ENCODE measurements around the gene SNORC.

SNORC gene

GRCh38 chr2:232876161-232876977, 6.3 kb downstream of the SNORC start:
- Histone ChIP-seq H3K9me3 (ENCODE audit: insufficient read depth, low read depth, low read length) (no peaks in the 10 kb centered on the region), H3K4me1 (ENCODE audit: insufficient read depth, low read length) (no peaks in the 10 kb centered on the region)

GRCh38 chr2:232876978-232877441, 6.9 kb downstream of the SNORC start:
- Histone ChIP-seq H3K9me3 (ENCODE audit: insufficient read depth, low read depth, low read length) (no peaks in the 10 kb centered on the region), H3K4me3 (ENCODE audit: low read length) (peak overlapping the region; percentile 62), H3K27me3 (ENCODE audit: insufficient read depth, low read length) (peaks cover 35% of the 10 kb centered on the region), H3K9ac (ENCODE audit: low read depth, low read length) (peak overlapping the region; percentile 66; the same call in 1 of the 2 replicates), H3K4me1 (ENCODE audit: insufficient read depth, low read length) (no peaks in the 10 kb centered on the region), H3K36me3 (ENCODE audit: insufficient read depth, low read length) (no peaks in the 10 kb centered on the region), H3K27ac (ENCODE audit: low read depth, low read length) (no peak overlapping the region)
- 17% methylated on average over 20 of the region's 21 CpGs for WGBS

More at GRCh38 chr2:232876161-232876977, 6.3 kb downstream of the SNORC start:
- Histone ChIP-seq H3K27ac (ENCODE audit: low read depth, low read length) (no peak overlapping the region), H3K27me3 (ENCODE audit: insufficient read depth, low read length) (peaks cover 35% of the 10 kb centered on the region), H3K9ac (ENCODE audit: low read depth, low read length) (peak overlapping the region; percentile 66), H3K4me3 (ENCODE audit: low read length) (peak overlapping the region; percentile 62), H3K36me3 (ENCODE audit: insufficient read depth, low read length) (no peaks in the 10 kb centered on the region)
- under 1% methylated on average over 119 of the region's 119 CpGs for WGBS

- H3K9me3 ChIP-seq (ENCODE audit: insufficient read depth, low read depth, low read length), result no peaks in the 10 kb centered on the region
- H3K4me3 ChIP-seq (ENCODE audit: low read length), result no peak overlapping the region
- H3K36me3 ChIP-seq (ENCODE audit: insufficient read depth, low read length), result no peaks in the 10 kb centered on the region
- no peak overlapping the region for H3K9ac ChIP-seq (ENCODE audit: low read depth, low read length)
- no peak overlapping the region for H3K27ac ChIP-seq (ENCODE audit: low read depth, low read length)
- no peaks in the 10 kb centered on the region for H3K4me1 ChIP-seq (ENCODE audit: insufficient read depth, low read length)
- peaks cover 35% of the 10 kb centered on the region for H3K27me3 ChIP-seq (ENCODE audit: insufficient read depth, low read length)
- WGBS, result 91% methylated on average over 13 of the region's 13 CpGs
Measured at GRCh38 chr2:232877940-232878511, 8.0 kb downstream of the SNORC start.

- Histone ChIP-seq H3K4me3 (ENCODE audit: low read length) (no peak overlapping the region), H3K9me3 (ENCODE audit: insufficient read depth, low read depth, low read length) (no peaks in the 10 kb centered on the region), H3K27me3 (ENCODE audit: insufficient read depth, low read length) (peaks cover 35% of the 10 kb centered on the region), H3K4me1 (ENCODE audit: insufficient read depth, low read length) (no peaks in the 10 kb centered on the region), H3K36me3 (ENCODE audit: insufficient read depth, low read length) (no peaks in the 10 kb centered on the region), H3K27ac (ENCODE audit: low read depth, low read length) (no peak overlapping the region), H3K9ac (ENCODE audit: low read depth, low read length) (no peak overlapping the region)
- 94% methylated on average over 20 of the region's 20 CpGs for WGBS
Measured at GRCh38 chr2:232878855-232879617, 9.0 kb downstream of the SNORC start.

GRCh38 chr2:232879618-232880494, 9.8 kb downstream of the SNORC start:
- 93% methylated on average over 21 of the region's 21 CpGs for WGBS
- Histone ChIP-seq H3K27me3 (ENCODE audit: insufficient read depth, low read length) (peaks cover 32% of the 10 kb centered on the region), H3K9me3 (ENCODE audit: insufficient read depth, low read depth, low read length) (no peaks in the 10 kb centered on the region), H3K4me1 (ENCODE audit: insufficient read depth, low read length) (no peaks in the 10 kb centered on the region), H3K36me3 (ENCODE audit: insufficient read depth, low read length) (no peaks in the 10 kb centered on the region), H3K27ac (ENCODE audit: low read depth, low read length) (no peak overlapping the region), H3K4me3 (ENCODE audit: low read length) (no peak overlapping the region), H3K9ac (ENCODE audit: low read depth, low read length) (no peak overlapping the region)

- no peak overlapping the region for H3K9ac ChIP-seq (ENCODE audit: low read depth, low read length)
- H3K9me3 ChIP-seq (ENCODE audit: insufficient read depth, low read depth, low read length), result no peaks in the 10 kb centered on the region
- H3K4me1 ChIP-seq (ENCODE audit: insufficient read depth, low read length), result no peaks in the 10 kb centered on the region
- no peak overlapping the region for H3K27ac ChIP-seq (ENCODE audit: low read depth, low read length)
- no peak overlapping the region for H3K4me3 ChIP-seq (ENCODE audit: low read length)
- H3K27me3 ChIP-seq (ENCODE audit: insufficient read depth, low read length), result peaks cover 22% of the 10 kb centered on the region
- H3K36me3 ChIP-seq (ENCODE audit: insufficient read depth, low read length), result no peaks in the 10 kb centered on the region
- 94% methylated on average over 16 of the region's 17 CpGs for WGBS
Measured at GRCh38 chr2:232880764-232881351, 10.8 kb downstream of the SNORC start.

GRCh38 chr2:232882085-232882484, 12.0 kb downstream of the SNORC start:
- H3K4me1 ChIP-seq (ENCODE audit: insufficient read depth, low read length), result no peaks in the 10 kb centered on the region
- no peak overlapping the region for H3K4me3 ChIP-seq (ENCODE audit: low read length)
- peaks cover 11% of the 10 kb centered on the region for H3K27me3 ChIP-seq (ENCODE audit: insufficient read depth, low read length)
- no peak overlapping the region for H3K9ac ChIP-seq (ENCODE audit: low read depth, low read length)
- 94% methylated on average over 17 of the region's 17 CpGs for WGBS
- H3K9me3 ChIP-seq (ENCODE audit: insufficient read depth, low read depth, low read length), result no peaks in the 10 kb centered on the region
- H3K36me3 ChIP-seq (ENCODE audit: insufficient read depth, low read length), result no peaks in the 10 kb centered on the region
- H3K27ac ChIP-seq (ENCODE audit: low read depth, low read length), result no peak overlapping the region

GRCh38 chr2:232882505-232883115, 12.5 kb downstream of the SNORC start:
- no peaks in the 10 kb centered on the region for H3K36me3 ChIP-seq (ENCODE audit: insufficient read depth, low read length)
- H3K9ac ChIP-seq (ENCODE audit: low read depth, low read length), result no peak overlapping the region
- H3K27ac ChIP-seq (ENCODE audit: low read depth, low read length), result no peak overlapping the region
- no peak overlapping the region for H3K4me3 ChIP-seq (ENCODE audit: low read length)
- H3K27me3 ChIP-seq (ENCODE audit: insufficient read depth, low read length), result peaks cover 6% of the 10 kb centered on the region
- no peaks in the 10 kb centered on the region for H3K9me3 ChIP-seq (ENCODE audit: insufficient read depth, low read depth, low read length)
- no peaks in the 10 kb centered on the region for H3K4me1 ChIP-seq (ENCODE audit: insufficient read depth, low read length)
- 92% methylated on average over 20 of the region's 20 CpGs for WGBS

- Histone ChIP-seq H3K4me1 (ENCODE audit: insufficient read depth, low read length) (no peaks in the 10 kb centered on the region), H3K36me3 (ENCODE audit: insufficient read depth, low read length) (no peaks in the 10 kb centered on the region), H3K4me3 (ENCODE audit: low read length) (no peak overlapping the region), H3K9ac (ENCODE audit: low read depth, low read length) (no peak overlapping the region), H3K27ac (ENCODE audit: low read depth, low read length) (no peak overlapping the region), H3K9me3 (ENCODE audit: insufficient read depth, low read depth, low read length) (no peaks in the 10 kb centered on the region), H3K27me3 (ENCODE audit: insufficient read depth, low read length) (no peaks in the 10 kb centered on the region)
- 94% methylated on average over 29 of the region's 29 CpGs for WGBS
Measured at GRCh38 chr2:232883116-232883721, 13.2 kb downstream of the SNORC start.

GRCh38 chr2:232884001-232884421, 13.9 kb downstream of the SNORC start:
- 88% methylated on average over 11 of the region's 11 CpGs for WGBS

More at GRCh38 chr2:232884001-232884421, 13.9 kb downstream of the SNORC start:
- Histone ChIP-seq H3K4me3 (ENCODE audit: low read length) (no peak overlapping the region), H3K27me3 (ENCODE audit: insufficient read depth, low read length) (no peaks in the 10 kb centered on the region), H3K9ac (ENCODE audit: low read depth, low read length) (no peak overlapping the region), H3K9me3 (ENCODE audit: insufficient read depth, low read depth, low read length) (no peaks in the 10 kb centered on the region), H3K4me1 (ENCODE audit: insufficient read depth, low read length) (no peaks in the 10 kb centered on the region), H3K27ac (ENCODE audit: low read depth, low read length) (no peak overlapping the region), H3K36me3 (ENCODE audit: insufficient read depth, low read length) (no peaks in the 10 kb centered on the region)
